A549 (cell line): ENCODE results near the gene GRIK2. TPM values are rescaled to one million over a fixed set of nuclear protein-coding genes. Genes with fewer than 3 reads are reported as not detected.

ENCODE experiments used
- ATAC-seq, 2 experiments: fragments of 200-7000 bp in 1 of 2; fragments of >200 bp in 1 of 2; cut with Nextera tagmentation in 1 of 2; cut with Tn5 transposase in 1 of 2; 3 replicates each; pipeline versions ENCODE4 v1.8.0 to v1.9.1; 2018 to 2020; ENCODE audit warnings: mild to moderate bottlenecking in 1 of 2, moderate library complexity in 1 of 2
- CTCF ChIA-PET: fragments of 300-600 bp; sonication (Branson Sonifier 250); formaldehyde crosslinking; extraction: SDS; loops from one replicate; lab custom pipeline; 2021; ENCODE audit warnings: antibody characterized with exemption, inconsistent platforms; lab: Yijun Ruan, JAX
- POLR2A ChIA-PET: fragments of 350-600 bp; formaldehyde crosslinking; extraction: SDS; loops from one replicate; lab custom pipeline; 2021; ENCODE audit warnings: antibody characterized with exemption, inconsistent platforms; lab: Yijun Ruan, JAX
- DNase-seq, 2 experiments: peaks; one replicate each; pipeline versions ENCODE4 v3.0.0 to v3.0.0-alpha.2; 2011 to 2016; ENCODE audit warnings: low read depth in 1 of 2, low spot score in 1 of 2
- FAIRE-seq: peaks from 2 replicates; lab custom pipeline; 2011; peaks lifted over from hg19 to GRCh38; lab: Jason Lieb, UNC
- H3K27ac ChIP-seq, 2 experiments: fragments of >200 bp; sonication (Bioruptor Twin); formaldehyde crosslinking; 3 replicates each; pipeline ENCODE4 v1.5.1; 2016 to 2017
- H3K4me1 ChIP-seq: fragments of >200 bp; sonication (Bioruptor Twin); formaldehyde crosslinking; 3 replicates; pipeline ENCODE4 v1.6.1; 2016
- H3K4me2 ChIP-seq: fragments of >200 bp; sonication (Bioruptor Twin); formaldehyde crosslinking; 3 replicates; pipeline ENCODE4 v1.6.1; 2016
- H3K4me3 ChIP-seq: fragments of >200 bp; sonication (Bioruptor Twin); formaldehyde crosslinking; 3 replicates; pipeline ENCODE4 v1.5.1; 2016
- H3K9me3 ChIP-seq: fragments of >200 bp; sonication (Bioruptor Twin); formaldehyde crosslinking; 3 replicates; pipeline ENCODE4 v1.6.1; 2016
- CHD4 ChIP-seq: fragments of 200-600 bp; sonication (generic); IDR thresholded peaks from 2 replicates; pipeline ENCODE4 v1.6.1; 2016; ENCODE audit warnings: antibody characterized with exemption, mild to moderate bottlenecking, borderline replicate concordance
- EP300 ChIP-seq, 2 experiments: fragments of >200 bp; sonication (Bioruptor Twin); formaldehyde crosslinking; IDR thresholded peaks; 2 replicates in 1 of 2; 3 replicates in 1 of 2; pipeline ENCODE4 v1.6.1; 2016 to 2017
- ESRRA ChIP-seq: fragments of 150-350 bp; IDR thresholded peaks from 2 replicates; pipeline ENCODE4 v1.6.1; 2014; ENCODE audit warnings: mild to moderate bottlenecking, low read length, borderline replicate concordance
- FOSB ChIP-seq: fragments of 250-450 bp; sonication (Bioruptor Pico); IDR thresholded peaks from 2 replicates; pipeline ENCODE4 v1.5.0; 2020; ENCODE audit warnings: mild to moderate bottlenecking, moderate library complexity
- HDAC2 ChIP-seq: fragments of 200-600 bp; sonication (generic); IDR thresholded peaks from 2 replicates; pipeline ENCODE4 v1.6.1; 2016
- HES2 ChIP-seq: fragments of >200 bp; sonication (Bioruptor Twin); formaldehyde crosslinking; IDR thresholded peaks from 2 replicates; pipeline ENCODE4 v1.6.1; 2016
- HEYL ChIP-seq: fragments of 250-450 bp; sonication (Bioruptor Pico); IDR thresholded peaks from 2 replicates; pipeline ENCODE4 v1.8.0; 2021; ENCODE audit warnings: mild to moderate bottlenecking, moderate library complexity
- HOXB13 ChIP-seq: fragments of 250-450 bp; sonication (Bioruptor Pico); IDR thresholded peaks from 2 replicates; pipeline ENCODE4 v1.5.0; 2020; ENCODE audit warnings: low read depth, mild to moderate bottlenecking, moderate library complexity
- HOXB5 ChIP-seq: fragments of 250-450 bp; sonication (Bioruptor Pico); IDR thresholded peaks from 2 replicates; pipeline ENCODE4 v1.5.0; 2020; ENCODE audit warnings: mild to moderate bottlenecking, moderate library complexity
- NFE2L2 ChIP-seq: fragments of 150-350 bp; conservative IDR thresholded peaks from 2 replicates; pipeline ENCODE4 v1.6.1; 2014; ENCODE audit warnings: low read length
- NPAS2 ChIP-seq: fragments of 250-450 bp; sonication (Bioruptor Pico); IDR thresholded peaks from 2 replicates; pipeline ENCODE4 v1.8.0; 2022; ENCODE audit warnings: mild to moderate bottlenecking, moderate library complexity, borderline replicate concordance
- PBX3 ChIP-seq: IDR thresholded peaks from 2 replicates; pipeline ENCODE4 v1.6.1; 2012
- PHF8 ChIP-seq: fragments of 200-600 bp; sonication (generic); IDR thresholded peaks from 2 replicates; pipeline ENCODE4 v1.6.1; 2016; ENCODE audit warnings: low read depth, mild to moderate bottlenecking, antibody characterized with exemption, moderate library complexity, borderline replicate concordance
- RARB ChIP-seq: fragments of 250-450 bp; sonication (Bioruptor Pico); IDR thresholded peaks from 2 replicates; pipeline ENCODE4 v1.8.0; 2021; ENCODE audit warnings: mild to moderate bottlenecking, moderate library complexity
- RNF2 ChIP-seq: fragments of 200-600 bp; sonication (generic); IDR thresholded peaks from 2 replicates; pipeline ENCODE4 v1.6.1; 2016; ENCODE audit warnings: low read depth, mild to moderate bottlenecking, antibody characterized with exemption, moderate library complexity, borderline replicate concordance
- SREBF2 ChIP-seq: fragments of 450-650 bp; IDR thresholded peaks from 2 replicates; pipeline ENCODE4 v1.6.1; 2014; ENCODE audit warnings: mild to moderate bottlenecking, moderate library complexity
- TFCP2L1 ChIP-seq: fragments of 250-450 bp; sonication (Bioruptor Pico); IDR thresholded peaks from 2 replicates; pipeline ENCODE4 v1.5.0; 2021; ENCODE audit warnings: mild to moderate bottlenecking
- TP53 ChIP-seq: fragments of 250-450 bp; sonication (Bioruptor Pico); IDR thresholded peaks from 2 replicates; pipeline ENCODE4 v1.5.0; 2021; ENCODE audit warnings: mild to moderate bottlenecking, moderate library complexity
- ZNF302 ChIP-seq: fragments of 250-450 bp; sonication (Bioruptor Pico); IDR thresholded peaks from 2 replicates; pipeline ENCODE4 v1.9.0; 2021; ENCODE audit warnings: inconsistent platforms, mild to moderate bottlenecking, moderate library complexity
- WGBS: methylation state at CpG from one replicate; pipeline ENCODE4 v1.1.6; 2017; ENCODE audit errors: missing lambda C conversion rate; 5-methylcytosine and 5-hydroxymethylcytosine counted together
- polyA plus RNA-seq, 4 experiments: library from polyadenylated mRNA; depleted of rRNA in 3 of 4; stranded (reverse); fragments of >200 nt; fragmentation: RNase III in 1 of 4; extraction: RNeasy Plus Mini Kit Qiagen cat#74134 plus additional on column Dnase treatment in 1 of 4; gene quantifications; 2 replicates in 3 of 4; 3 replicates in 1 of 4; pipeline ENCODE4 v1.2.3, GENCODE V29; 2011 to 2017
- TF ChIP-seq, protein P1 (sequence below): fragments of >200 bp; sonication (Bioruptor Twin); formaldehyde crosslinking; IDR thresholded peaks from 3 replicates; pipeline ENCODE4 v1.5.1; 2016
- TF ChIP-seq, protein P2 (sequence below): IDR thresholded peaks from 2 replicates; pipeline ENCODE4 v1.6.1; 2012; ENCODE audit warnings: low read depth, borderline replicate concordance

The GRIK2 gene
- polyA plus RNA-seq, 2 of the 4 experiments (the other 2 are of a cell fraction): 0.56 to 0.65 TPM

DNA sequence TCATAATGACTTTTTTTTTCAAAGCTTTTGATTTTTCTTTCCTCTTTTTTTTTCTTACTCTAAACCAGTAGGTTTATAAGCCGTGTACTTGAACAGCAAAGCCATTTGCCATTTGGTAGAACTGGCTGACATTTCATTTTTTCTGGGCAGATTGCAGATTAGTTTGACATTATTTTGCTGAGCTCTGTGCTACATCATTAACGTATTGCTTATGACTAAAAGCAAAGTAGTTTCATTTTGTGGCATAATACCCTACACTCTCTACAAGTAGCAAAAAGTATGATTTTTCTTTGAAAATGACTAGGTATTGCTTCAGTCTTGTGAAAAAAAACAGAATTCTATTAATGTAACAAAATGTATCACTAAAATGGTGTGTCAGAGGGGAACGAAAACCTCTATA lies 141.3 kb downstream of the GRIK2 start:
- ChIA-PET CTCF (no interaction called here), POLR2A (no interaction called here)
- no peak for FAIRE-seq
- 13% methylated on average over 3 of the region's 3 CpGs for WGBS
- TF ChIP-seq CHD4 (no peak), ESRRA (no peak), TFCP2L1 (no peak), TP53 (CRISPR knock-in tag) (no peak), HEYL (CRISPR knock-in tag) (no peak), HDAC2 (no peak), FOSB (CRISPR knock-in tag) (no peak), NPAS2 (CRISPR knock-in tag) (no peak), EP300 (IDR thresholded peaks at IDR 0.05) (no peak), ZNF302 (CRISPR knock-in tag) (no peak), HOXB13 (CRISPR knock-in tag) (no peak), PBX3 (no peak), SREBF2 (no peak)
- TF ChIP-seq, protein P1, sequence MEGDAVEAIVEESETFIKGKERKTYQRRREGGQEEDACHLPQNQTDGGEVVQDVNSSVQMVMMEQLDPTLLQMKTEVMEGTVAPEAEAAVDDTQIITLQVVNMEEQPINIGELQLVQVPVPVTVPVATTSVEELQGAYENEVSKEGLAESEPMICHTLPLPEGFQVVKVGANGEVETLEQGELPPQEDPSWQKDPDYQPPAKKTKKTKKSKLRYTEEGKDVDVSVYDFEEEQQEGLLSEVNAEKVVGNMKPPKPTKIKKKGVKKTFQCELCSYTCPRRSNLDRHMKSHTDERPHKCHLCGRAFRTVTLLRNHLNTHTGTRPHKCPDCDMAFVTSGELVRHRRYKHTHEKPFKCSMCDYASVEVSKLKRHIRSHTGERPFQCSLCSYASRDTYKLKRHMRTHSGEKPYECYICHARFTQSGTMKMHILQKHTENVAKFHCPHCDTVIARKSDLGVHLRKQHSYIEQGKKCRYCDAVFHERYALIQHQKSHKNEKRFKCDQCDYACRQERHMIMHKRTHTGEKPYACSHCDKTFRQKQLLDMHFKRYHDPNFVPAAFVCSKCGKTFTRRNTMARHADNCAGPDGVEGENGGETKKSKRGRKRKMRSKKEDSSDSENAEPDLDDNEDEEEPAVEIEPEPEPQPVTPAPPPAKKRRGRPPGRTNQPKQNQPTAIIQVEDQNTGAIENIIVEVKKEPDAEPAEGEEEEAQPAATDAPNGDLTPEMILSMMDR: no peak
- TF ChIP-seq, protein P2, sequence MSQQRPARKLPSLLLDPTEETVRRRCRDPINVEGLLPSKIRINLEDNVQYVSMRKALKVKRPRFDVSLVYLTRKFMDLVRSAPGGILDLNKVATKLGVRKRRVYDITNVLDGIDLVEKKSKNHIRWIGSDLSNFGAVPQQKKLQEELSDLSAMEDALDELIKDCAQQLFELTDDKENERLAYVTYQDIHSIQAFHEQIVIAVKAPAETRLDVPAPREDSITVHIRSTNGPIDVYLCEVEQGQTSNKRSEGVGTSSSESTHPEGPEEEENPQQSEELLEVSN: no peak
- TF ChIP-seq, all 56 proteins: peak for 0
- Histone ChIP-seq H3K4me3 (no peak overlapping the region), H3K9me3 (no peaks in the 10 kb centered on the region), H3K4me1 (no peaks in the 10 kb centered on the region), H3K27ac (no peak overlapping the region), H3K4me2 (no peak overlapping the region)
- DNase-seq (no peak), ATAC-seq (no peak)

- no peak overlapping the region for H3K27ac ChIP-seq
- H3K9me3 ChIP-seq: no peaks in the 10 kb centered on the region
- no peak overlapping the region for H3K4me3 ChIP-seq
- H3K4me1 ChIP-seq: no peaks in the 10 kb centered on the region
- ATAC-seq (no peak), FAIRE-seq (no peak), DNase-seq (no peak)
- ChIA-PET POLR2A (no interaction called here), CTCF (no interaction called here)
- TF ChIP-seq HES2 (no peak), PHF8 (no peak), CHD4 (no peak), RARB (CRISPR knock-in tag) (no peak), HOXB5 (CRISPR knock-in tag) (no peak), RNF2 (no peak), NFE2L2 (no peak)
- TF ChIP-seq, protein P2: no peak
- WGBS: 21% methylated on average over 2 of the region's 2 CpGs
- no peak overlapping the region for H3K4me2 ChIP-seq
Measured at GRCh38 chr6:101537753-101538316, 144.3 kb downstream of the GRIK2 start.
